Stimulated activated CD8-positive, alpha-beta memory T cell treated with anti-CD3 and anti-CD28 coated beads, Interleukin-12 subunit alpha, Interleukin-12 subunit beta, amount 100 ng/mL, for 1 hour (primary cell): ENCODE results near the gene AMN.

ENCODE experiments used
- DNase-seq: peaks from one replicate; pipeline ENCODE4 v3.0.0-alpha.2; 2020; ENCODE audit warnings: low read depth

Gene AMN

DNA sequence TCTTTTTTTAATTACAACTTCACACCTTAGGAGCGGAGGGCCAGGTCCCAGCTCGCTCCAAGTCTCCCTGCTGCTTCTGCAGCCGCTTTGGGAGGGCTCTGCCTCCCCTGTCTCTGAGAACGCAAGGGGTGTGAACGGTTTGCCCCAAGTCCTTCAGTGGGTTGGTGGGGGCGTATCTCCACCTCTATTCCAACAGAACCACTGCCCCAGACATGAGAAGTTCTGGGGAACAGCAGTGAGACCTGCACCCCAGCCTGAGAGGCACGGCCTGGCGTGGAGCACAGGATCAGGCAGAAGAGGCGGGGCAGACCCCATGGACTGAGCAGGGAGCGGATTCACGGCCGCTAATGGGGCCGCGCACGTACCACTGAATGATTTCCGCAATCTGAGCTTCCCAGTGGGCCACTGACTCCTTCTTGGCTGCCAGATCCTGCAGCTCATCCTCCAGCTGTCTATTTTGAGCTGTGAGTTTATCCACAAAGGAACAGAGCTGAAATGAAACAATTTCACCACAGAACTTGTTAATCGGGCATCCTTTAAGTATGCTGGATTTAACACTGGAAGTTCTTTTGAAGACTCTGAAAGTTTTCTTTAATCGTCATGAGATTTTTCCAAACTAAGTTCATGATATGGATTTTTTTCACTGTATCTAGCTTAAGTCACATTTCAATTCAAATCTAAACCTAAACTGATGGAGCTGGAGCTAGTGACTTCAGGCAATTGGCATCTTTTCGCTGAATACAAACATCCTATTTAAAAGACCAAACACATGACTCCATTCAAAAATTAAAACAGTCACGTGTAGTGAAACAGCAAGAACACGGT, 44.4 kb downstream of the AMN start:
- DNase-seq: no peak

DNA sequence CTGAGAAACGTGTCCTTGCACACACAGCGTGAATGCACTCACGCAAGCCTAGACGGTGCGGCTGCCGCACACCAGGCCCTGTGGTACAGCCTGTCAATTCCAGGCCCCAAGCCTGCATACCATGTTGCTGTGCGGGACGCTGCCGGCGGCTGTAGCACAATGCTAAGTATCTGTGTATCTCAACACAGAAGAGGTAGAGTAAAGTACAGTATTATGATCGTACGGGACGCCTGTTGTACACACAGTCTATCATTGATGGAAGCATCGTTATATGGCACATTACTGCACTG, 45.0 kb downstream of the AMN start:
- no peak for DNase-seq

DNA sequence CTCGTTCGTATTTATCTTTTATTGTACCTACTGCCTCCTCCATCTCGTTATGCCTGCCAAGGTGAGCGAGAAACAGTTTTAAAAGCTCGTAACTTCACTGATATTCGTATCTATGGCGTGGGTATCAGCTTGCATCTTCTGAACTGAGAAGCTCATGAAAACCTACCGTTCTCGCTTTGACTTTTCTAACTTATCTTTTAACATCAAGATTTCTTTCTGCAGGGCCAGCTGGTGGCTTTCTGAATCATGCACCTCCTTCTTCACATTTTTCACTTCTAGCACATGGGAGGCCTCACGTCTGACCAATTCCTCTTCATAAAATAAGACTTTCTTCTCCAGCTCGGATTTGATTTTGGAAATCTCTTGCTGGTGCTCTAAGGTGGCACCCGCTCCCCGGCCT, 45.8 kb downstream of the AMN start:
- no peak for DNase-seq

- no peak for DNase-seq
Measured at GRCh38 chr14:102969060-102969791, 46.8 kb downstream of the AMN start.

DNA sequence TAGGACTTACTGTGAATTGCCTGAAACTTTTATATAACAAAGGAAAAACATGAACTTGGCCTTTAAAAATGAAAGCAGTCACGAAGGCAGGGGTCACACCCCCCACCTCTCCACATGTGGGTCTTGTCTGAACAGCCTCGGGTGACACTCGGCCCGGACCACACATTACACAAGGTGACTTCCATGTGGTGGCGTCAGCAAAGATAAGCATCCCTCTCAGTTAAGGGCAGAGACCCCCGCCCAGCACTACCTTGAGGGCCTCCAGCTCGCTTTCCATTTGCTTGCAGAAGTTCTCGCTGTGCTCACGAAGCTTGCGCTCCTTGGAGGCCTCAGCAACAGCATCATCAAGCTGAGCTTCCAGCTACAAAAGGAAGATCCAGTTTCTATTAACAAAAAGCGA, 47.4 kb downstream of the AMN start:
- no peak for DNase-seq

GRCh38 chr14:102970496-102970895, 48.0 kb downstream of the AMN start:
- no peak for DNase-seq

- no peak for DNase-seq
Measured at GRCh38 chr14:102971314-102971713, 48.9 kb downstream of the AMN start.

DNA sequence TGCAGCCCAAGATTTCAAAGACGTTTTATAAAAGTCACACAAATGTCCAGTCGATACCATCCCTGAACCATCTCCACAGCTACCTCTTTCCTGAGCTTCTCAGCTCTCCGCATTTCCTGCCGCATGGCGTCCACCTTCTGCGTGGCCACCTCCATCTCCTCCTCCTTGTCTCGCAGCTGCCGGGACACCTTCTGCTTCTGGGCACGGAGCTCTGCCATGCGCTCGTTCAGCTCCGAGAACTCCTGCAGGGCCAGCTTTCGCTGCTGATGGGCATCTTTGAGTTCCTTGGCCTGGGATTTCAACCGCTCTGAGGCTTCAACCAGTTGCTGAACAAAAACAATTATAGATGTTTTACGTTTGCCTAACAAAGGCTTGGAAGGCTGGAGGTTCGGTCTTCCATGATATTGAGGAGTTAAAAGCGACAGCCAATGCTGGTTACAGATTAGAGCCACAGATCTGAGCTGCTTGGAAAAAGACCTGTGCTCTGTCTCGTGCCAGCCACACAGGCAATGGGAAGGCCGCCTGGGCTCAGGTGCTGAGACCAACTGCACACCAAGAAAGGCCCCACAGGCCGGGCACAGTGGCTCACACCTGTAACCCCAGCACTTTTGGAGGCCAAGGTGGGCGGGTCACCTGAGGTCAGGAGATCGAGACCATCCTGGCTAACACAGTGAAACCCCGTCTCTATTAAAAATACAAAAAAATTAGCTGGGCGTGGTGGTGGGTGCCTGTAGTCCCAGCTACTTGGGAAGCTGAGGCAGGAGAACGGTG, 49.6 kb downstream of the AMN start:
- DNase-seq: no peak

DNA sequence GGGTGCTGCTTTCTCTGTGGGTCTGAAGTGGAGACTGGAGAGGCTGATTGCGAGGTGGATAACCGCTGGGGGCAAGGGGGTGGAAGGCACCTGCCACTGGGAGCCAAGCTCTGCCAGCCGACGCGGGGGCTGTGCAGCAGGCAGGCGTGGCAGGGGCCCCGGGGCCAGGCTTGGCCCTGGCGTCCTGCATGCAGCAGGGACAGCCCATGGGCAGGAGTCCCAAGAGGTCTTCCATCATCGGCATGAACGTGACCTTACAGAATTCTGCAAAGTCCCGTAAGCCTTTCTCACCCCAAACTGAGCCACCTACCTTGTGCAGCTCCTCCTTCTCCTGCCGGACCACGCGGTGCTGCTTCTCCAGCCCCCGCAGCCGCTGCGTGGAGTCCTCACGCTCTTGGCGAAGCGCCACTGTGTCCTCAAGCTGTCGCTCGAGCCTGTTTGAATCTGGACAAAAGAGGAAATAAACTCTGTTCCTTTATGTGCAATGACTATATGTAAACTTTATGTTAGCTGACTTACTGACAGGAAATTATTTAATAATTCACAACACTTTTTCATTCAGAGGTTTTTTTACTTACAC, 51.3 kb downstream of the AMN start:
- DNase-seq: no peak

GRCh38 chr14:102975662-102976061, 53.2 kb downstream of the AMN start:
- DNase-seq: no peak

DNA sequence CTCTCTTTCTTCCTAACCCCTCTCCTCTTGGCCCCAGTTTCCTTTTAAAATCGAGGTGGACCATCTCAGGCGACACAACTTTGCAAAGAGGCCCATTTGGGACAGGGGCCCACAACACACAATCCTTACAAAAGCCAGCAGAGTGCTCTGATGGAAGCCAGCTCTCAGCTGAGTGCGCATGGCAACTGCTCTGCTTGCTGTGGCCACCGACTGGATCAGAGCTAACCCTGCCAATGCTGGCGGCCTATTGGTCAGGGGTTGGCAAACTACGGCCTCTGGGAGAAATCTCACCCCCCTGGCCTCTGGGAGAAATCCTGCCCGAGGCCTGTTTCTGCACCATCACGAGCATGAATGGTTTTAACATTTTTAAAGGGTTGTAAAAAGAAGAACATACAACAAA, 55.0 kb downstream of the AMN start:
- DNase-seq: no peak

DNA sequence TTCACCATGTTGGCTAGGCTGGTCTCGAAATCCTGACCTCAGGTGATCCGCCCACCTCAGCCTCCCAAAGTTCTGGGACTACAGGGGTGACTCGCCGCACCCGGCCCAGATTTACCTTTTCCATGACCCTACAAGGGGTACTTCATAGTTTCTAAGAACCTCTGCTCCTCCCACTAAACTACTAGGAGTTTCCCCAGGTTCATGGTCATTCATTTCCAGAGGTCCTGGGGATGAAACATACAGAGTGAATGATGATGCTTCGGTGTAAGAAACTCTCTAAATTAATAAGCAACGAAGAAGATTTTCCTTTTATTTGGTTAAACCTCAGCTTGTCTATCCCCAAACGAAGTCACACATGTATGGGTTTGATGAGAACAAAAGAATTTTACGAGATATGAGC, 56.9 kb downstream of the AMN start:
- DNase-seq: no peak

- no peak for DNase-seq
Measured at GRCh38 chr14:102980409-102980810, 57.9 kb downstream of the AMN start.
